Measurements from ENCODE around the gene SPACA6.
"Not testable (repeated sequence)": the region's sequence is repeated elsewhere in the genome, so short reads cannot be mapped to it uniquely, and the experiment has no call there.

The SPACA6 gene

GRCh38 chr19:51737924-51738323, 44.8 kb downstream of the SPACA6 start:
- no peak for TF ChIP-seq CTCF (conservative IDR thresholded peaks at IDR 0.05; ENCODE audit: low read depth)
- ChIA-PET CTCF (interaction anchor here (0.6 to 0.7 kb wide), 3 partner anchors 9 to 822 kb away, joined by 3 to 4 read pairs (median 4); no protein-coding TSS in a partner anchor), POLR2A (ENCODE audit: low non-redundant PET) (no interaction called here)
- DNase-seq (ENCODE audit: low spot score): no peak
- no peak overlapping the region for H3K27ac ChIP-seq

GRCh38 chr19:51738523-51738922, 45.4 kb downstream of the SPACA6 start:
- DNase-seq (ENCODE audit: low spot score); H3K27ac ChIP-seq; POLR2A ChIA-PET (ENCODE audit: low non-redundant PET): not testable (repeated sequence)
- CTCF ChIA-PET: interaction anchor here (0.6 to 0.7 kb wide), 3 partner anchors 59 to 823 kb away, joined by 3 to 4 read pairs (median 3); no protein-coding TSS in a partner anchor

GRCh38 chr19:51739466-51740213, 46.5 kb downstream of the SPACA6 start:
- no peak for DNase-seq (ENCODE audit: low spot score)
- CTCF ChIA-PET: interaction anchor here (0.7 kb wide), 1 partner anchor 710 kb away, joined by 3 read pairs; no protein-coding TSS in a partner anchor
- H3K27ac ChIP-seq: no peak overlapping the region
- no peak for TF ChIP-seq CTCF (conservative IDR thresholded peaks at IDR 0.05; ENCODE audit: low read depth)
- POLR2A ChIA-PET (ENCODE audit: low non-redundant PET): no interaction called here

- TF ChIP-seq CTCF (conservative IDR thresholded peaks at IDR 0.05; ENCODE audit: low read depth): no peak
- CTCF ChIA-PET: interaction anchor here (0.7 kb wide), 2 partner anchors 38 to 710 kb away, joined by 3 to 4 read pairs; no protein-coding TSS in a partner anchor
- POLR2A ChIA-PET (ENCODE audit: low non-redundant PET): no interaction called here
- no peak for DNase-seq (ENCODE audit: low spot score)
- no peak overlapping the region for H3K27ac ChIP-seq
Observed at GRCh38 chr19:51740356-51740755, 47.2 kb downstream of the SPACA6 start.

GRCh38 chr19:51742789-51743188, 49.7 kb downstream of the SPACA6 start:
- CTCF ChIA-PET: no interaction called here
- no peak for TF ChIP-seq CTCF (conservative IDR thresholded peaks at IDR 0.05; ENCODE audit: low read depth)
- no peak for DNase-seq (ENCODE audit: low spot score)
- H3K27ac ChIP-seq: no peak overlapping the region
- POLR2A ChIA-PET (ENCODE audit: low non-redundant PET): no interaction called here

- DNase-seq (ENCODE audit: low spot score): no peak
- no peak overlapping the region for H3K27ac ChIP-seq
- POLR2A ChIA-PET (ENCODE audit: low non-redundant PET): no interaction called here
- CTCF ChIA-PET: interaction anchor here (0.7 to 1.2 kb wide), 2 partner anchors 34 to 53 kb away, joined by 3 to 4 read pairs; no protein-coding TSS in a partner anchor
- TF ChIP-seq CTCF (conservative IDR thresholded peaks at IDR 0.05; ENCODE audit: low read depth): no peak
Observed at GRCh38 chr19:51743405-51743804, 50.3 kb downstream of the SPACA6 start.

- no peak for DNase-seq (ENCODE audit: low spot score)
- H3K27ac ChIP-seq: no peak overlapping the region
- POLR2A ChIA-PET (ENCODE audit: low non-redundant PET): no interaction called here
- no peak for TF ChIP-seq CTCF (conservative IDR thresholded peaks at IDR 0.05; ENCODE audit: low read depth)
- CTCF ChIA-PET: interaction anchor here (0.6 kb wide), 1 partner anchor 9 kb away, joined by 4 read pairs; no protein-coding TSS in a partner anchor
Observed at GRCh38 chr19:51746731-51747130, 53.6 kb downstream of the SPACA6 start.
